GM13976 (cell line): ENCODE measurements around the gene EPB41L4A.
A peak's percentile ranks its signal among the peaks of the same experiment; 100 is the strongest.
"Not testable (repeated sequence)": the region's sequence is repeated elsewhere in the genome, so short reads cannot be mapped to it uniquely, and the experiment has no call there.

Source experiments
- DNase-seq: peaks from one replicate; pipeline ENCODE4 v3.0.0; 2012; ENCODE audit warnings: low spot score
- CTCF ChIP-seq: IDR thresholded peaks from 2 replicates; pipeline ENCODE4 v1.5.1; 2012; ENCODE audit warnings: borderline replicate concordance, mild to moderate bottlenecking; ENCODE audit not compliant: insufficient read depth; ENCODE audit errors: extremely low read depth, missing control alignments, control extremely low read depth
- in situ Hi-C: fragments of 300-500 bp; cut with MboI; formaldehyde crosslinking; loops from one replicate; pipeline ENCODE4 v1.12.0; 2022; ENCODE audit warnings: low sequenced_read_pairs, mixed read lengths, inconsistent platforms; ENCODE audit not compliant: unreplicated experiment

EPB41L4A gene

GRCh38 chr5:112419164-112419985, at the start of gene EPB41L4A:
Gene EPB41L4A, minus strand, starts transcription at chr5:112419277. Its CDS starts 238 bp downstream, at chr5:112419039.
- no peak for TF ChIP-seq CTCF
- peak; percentile 56 for DNase-seq
- in situ Hi-C loops: no loop called here

- DNase-seq: no peak
- no peak for TF ChIP-seq CTCF
- in situ Hi-C loops: no loop called here
Observed at GRCh38 chr5:112467485-112467884, 48.4 kb upstream of the EPB41L4A start.

GRCh38 chr5:112466261-112466660, 47.2 kb upstream of the EPB41L4A start:
- DNase-seq, in situ Hi-C loops: not testable (repeated sequence)

- in situ Hi-C loops, DNase-seq: not testable (repeated sequence)
Observed at GRCh38 chr5:112447187-112447760, 28.2 kb upstream of the EPB41L4A start.

GRCh38 chr5:112445626-112446350, 26.7 kb upstream of the EPB41L4A start:
- DNase-seq: no peak
- no peak for TF ChIP-seq CTCF
- in situ Hi-C loops: no loop called here

GRCh38 chr5:112443932-112444331, 24.9 kb upstream of the EPB41L4A start:
- DNase-seq, in situ Hi-C loops: not testable (repeated sequence)

GRCh38 chr5:112440031-112440430, 21.0 kb upstream of the EPB41L4A start:
- no peak for TF ChIP-seq CTCF
- in situ Hi-C loops: no loop called here
- DNase-seq: no peak

GRCh38 chr5:112436144-112436543, 17.1 kb upstream of the EPB41L4A start:
- DNase-seq: no peak

More at GRCh38 chr5:112436144-112436543, 17.1 kb upstream of the EPB41L4A start:
- in situ Hi-C loops: no loop called here
- no peak for TF ChIP-seq CTCF
